ENCODE results near the gene ANKRD34A. TPM values are rescaled to one million over a fixed set of nuclear protein-coding genes. Genes with fewer than 3 reads are reported as not detected.

Gene ANKRD34A
- total RNA-seq, 1 experiment from 2014 or later = 2.0 TPM

Other genes starting within 250 kb of the ANKRD34A start
- not detected in 2 replicates for gene CD160, start 245.1 kb downstream of the ANKRD34A start, total RNA-seq (2014; rRNA removed; shearing (Covaris generic))
- gene RNF115, start 140.5 kb downstream of the ANKRD34A start, total RNA-seq (2014; rRNA removed; shearing (Covaris generic)) = 9.6 and 10.2 TPM in 2 replicates
- 33.9 and 37.2 TPM in 2 replicates for gene POLR3C, start 140.4 kb downstream of the ANKRD34A start, total RNA-seq (2014; rRNA removed; shearing (Covaris generic))
- gene NUDT17, start 118.9 kb downstream of the ANKRD34A start, total RNA-seq (2014; rRNA removed; shearing (Covaris generic)) = 4.3 and 5.7 TPM in 2 replicates
- gene PIAS3, start 105.5 kb downstream of the ANKRD34A start, total RNA-seq (2014; rRNA removed; shearing (Covaris generic)) = 13.3 and 16.3 TPM in 2 replicates
- gene ANKRD35, start 78.7 kb downstream of the ANKRD34A start, total RNA-seq (2014; rRNA removed; shearing (Covaris generic)) = 0.12 TPM in 1 of 2 replicates, not detected in the other
- gene ITGA10, start 54.5 kb downstream of the ANKRD34A start, total RNA-seq (2014; rRNA removed; shearing (Covaris generic)) = 0.78 and 1.6 TPM in 2 replicates
- 20.1 and 22.8 TPM in 2 replicates for gene PEX11B, start 45.9 kb downstream of the ANKRD34A start, total RNA-seq (2014; rRNA removed; shearing (Covaris generic))
- 173 and 182 TPM in 2 replicates for gene RBM8A, start 37.1 kb downstream of the ANKRD34A start, total RNA-seq (2014; rRNA removed; shearing (Covaris generic))
- gene LIX1L, start 6.6 kb downstream of the ANKRD34A start, total RNA-seq (2014; rRNA removed; shearing (Covaris generic)) = 29.7 and 31.3 TPM in 2 replicates
- 16.5 and 17.1 TPM in 2 replicates for gene POLR3GL, start 115 bp upstream of the ANKRD34A start, total RNA-seq (2014; rRNA removed; shearing (Covaris generic))
- 18.0 and 21.3 TPM in 2 replicates for gene TXNIP, start 32.0 kb upstream of the ANKRD34A start, total RNA-seq (2014; rRNA removed; shearing (Covaris generic))
- 0.12 TPM in 1 of 2 replicates, not detected in the other for gene HJV, start 57.2 kb upstream of the ANKRD34A start, total RNA-seq (2014; rRNA removed; shearing (Covaris generic))
- 0.49 and 0.84 TPM in 2 replicates for gene NBPF10, start 180.2 kb upstream of the ANKRD34A start, total RNA-seq (2014; rRNA removed; shearing (Covaris generic))

Data from RPMI7951 (cell line).